GM12878 (cell line): ENCODE results near the gene MALRD1. TPM values are rescaled to one million over a fixed set of nuclear protein-coding genes. Genes with fewer than 3 reads are reported as not detected.

Experiments used
- ATAC-seq: fragments of 200-7000 bp; cut with Tn5 transposase; 3 replicates; pipeline ENCODE4 v1.9.1; 2020; ENCODE audit warnings: mild to moderate bottlenecking, moderate library complexity
- BruUV-seq: library from RNA; stranded (reverse); fragments of 400-500 nt; replicated peaks from 2 replicates; lab custom pipeline; 2021; lab: Mats Ljungman, UMichigan
- CTCF ChIA-PET: fragments of 300-600 bp; sonication (Branson Sonifier 250); formaldehyde crosslinking; extraction: SDS; loops from one replicate; lab custom pipeline; 2021; ENCODE audit warnings: inconsistent platforms; lab: Yijun Ruan, JAX
- POLR2A ChIA-PET: fragments of 350-600 bp; formaldehyde crosslinking; extraction: SDS; loops from one replicate; lab custom pipeline; 2021; ENCODE audit warnings: inconsistent platforms; lab: Charles Lee
- RAD21 ChIA-PET: fragments of 300-600 bp; sonication (Branson Sonifier 250); formaldehyde crosslinking; loops from one replicate; lab custom pipeline; 2023; ENCODE audit warnings: antibody characterized with exemption; ENCODE audit not compliant: unreplicated experiment; lab: Charles Lee
- SMC1A ChIA-PET: fragments of 300-600 bp; sonication (Branson Sonifier 250); formaldehyde crosslinking; loops from one replicate; lab custom pipeline; 2023; ENCODE audit not compliant: unreplicated experiment, uncharacterized antibody; lab: Charles Lee
- DNase-seq: peaks from one replicate; pipeline ENCODE4 v3.0.0-alpha.2; 2011; ENCODE audit warnings: low read depth, low spot score
- FAIRE-seq: peaks from 3 replicates; lab custom pipeline; 2011; peaks lifted over from hg19 to GRCh38; lab: Jason Lieb, UNC
- H2AFZ ChIP-seq: 2 replicates; pipeline ENCODE4 v1.6.0; 2011; ENCODE audit warnings: low read depth, low read length, control low read depth; ENCODE audit not compliant: control insufficient read depth
- H3K27ac ChIP-seq: 2 replicates; pipeline ENCODE4 v1.5.1; 2011; ENCODE audit warnings: control low read depth; ENCODE audit not compliant: control insufficient read depth, insufficient read depth
- H3K27me3 ChIP-seq, 2 experiments: replicated peaks in 1 of 2; 2 replicates each; pipeline versions ENCODE4 v1.6.0 to v1.6.1; 2011; ENCODE audit warnings: low read length in 1 of 2; ENCODE audit not compliant: control insufficient read depth in 2 of 2, insufficient read depth in 2 of 2
- H3K36me3 ChIP-seq, 2 experiments: 2 replicates each; pipeline ENCODE4 v1.5.1; 2011; ENCODE audit warnings: low read length in 1 of 2; ENCODE audit not compliant: control insufficient read depth in 2 of 2, insufficient read depth in 2 of 2
- H3K4me1 ChIP-seq: 2 replicates; pipeline ENCODE4 v1.6.1; 2011; ENCODE audit warnings: mild to moderate bottlenecking, low read length, moderate library complexity, mixed read lengths; ENCODE audit not compliant: control insufficient read depth, insufficient read depth
- H3K4me2 ChIP-seq: 2 replicates; pipeline ENCODE4 v1.6.0; 2011; ENCODE audit warnings: control low read depth; ENCODE audit not compliant: control insufficient read depth, insufficient read depth
- H3K4me3 ChIP-seq: fragments of 200-600 bp; sonication (generic); 2 replicates; pipeline ENCODE4 v1.5.1; 2016
- H3K79me2 ChIP-seq: 2 replicates; pipeline ENCODE4 v1.6.0; 2011; ENCODE audit warnings: low read length; ENCODE audit not compliant: control insufficient read depth, insufficient read depth
- H3K9ac ChIP-seq: 2 replicates; pipeline ENCODE4 v1.8.0; 2011; ENCODE audit warnings: low read length, control low read depth, mixed read lengths; ENCODE audit not compliant: control insufficient read depth, insufficient read depth
- H3K9me3 ChIP-seq: replicated peaks from 3 replicates; pipeline ENCODE4 v1.5.1; 2011; ENCODE audit warnings: mild to moderate bottlenecking, low read length; ENCODE audit not compliant: control insufficient read depth, insufficient read depth
- H4K20me1 ChIP-seq: 2 replicates; pipeline ENCODE4 v1.6.0; 2011; ENCODE audit not compliant: control insufficient read depth, insufficient read depth
- BACH1 ChIP-seq: fragments of 450-650 bp; IDR thresholded peaks from 2 replicates; pipeline ENCODE4 v1.6.1; 2017; ENCODE audit warnings: mild to moderate bottlenecking, borderline replicate concordance
- BCL11A ChIP-seq: IDR thresholded peaks from 2 replicates; pipeline ENCODE4 v1.6.1; 2011; ENCODE audit warnings: low read depth, low read length
- CBX3 ChIP-seq: fragments of 200-600 bp; sonication (generic); IDR thresholded peaks from 2 replicates; pipeline ENCODE4 v1.6.1; 2016; ENCODE audit warnings: low read depth, borderline replicate concordance
- EP300 ChIP-seq, 2 experiments: fragments of 150-350 bp in 1 of 2; IDR thresholded peaks; 2 replicates each; pipeline ENCODE4 v1.6.1; 2011 to 2012; ENCODE audit warnings: low read depth in 2 of 2, low read length in 2 of 2, borderline replicate concordance in 1 of 2, improper control_type of control experiment in 1 of 2, inconsistent platforms in 1 of 2; ENCODE audit not compliant: control insufficient read depth in 1 of 2
- POU2F2 ChIP-seq: IDR thresholded peaks from 3 replicates; pipeline ENCODE4 v1.6.1; 2011; ENCODE audit warnings: low read depth, mild to moderate bottlenecking, low read length, borderline replicate concordance
- SMAD1 ChIP-seq: fragments of 450-650 bp; IDR thresholded peaks from 2 replicates; pipeline ENCODE4 v1.6.1; 2018; ENCODE audit warnings: mild to moderate bottlenecking, low read depth; ENCODE audit not compliant: partially characterized antibody
- STAT1 ChIP-seq: fragments of 450-650 bp; conservative IDR thresholded peaks from 2 replicates; pipeline ENCODE4 v1.6.1; 2014; ENCODE audit warnings: antibody characterized with exemption, mild to moderate bottlenecking
- SUPT20H ChIP-seq: IDR thresholded peaks from 2 replicates; pipeline ENCODE4 v1.6.1; 2011; ENCODE audit warnings: low read depth, mild to moderate bottlenecking, low read length, moderate library complexity, borderline replicate concordance; ENCODE audit not compliant: control insufficient read depth
- TCF12 ChIP-seq: IDR thresholded peaks from 2 replicates; pipeline ENCODE4 v1.6.1; 2011; ENCODE audit warnings: low read depth, mild to moderate bottlenecking, low read length
- WRNIP1 ChIP-seq: IDR thresholded peaks from 2 replicates; pipeline ENCODE4 v1.6.1; 2011; ENCODE audit warnings: low read depth, low read length, improper control_type of control experiment, borderline replicate concordance
- ZNF384 ChIP-seq: IDR thresholded peaks from 2 replicates; pipeline ENCODE4 v1.6.1; 2012; ENCODE audit warnings: low read depth, mild to moderate bottlenecking, low read length, improper control_type of control experiment, borderline replicate concordance
- WGBS: methylation state at CpG from one replicate; pipeline ENCODE4 v1.1.6; 2016; ENCODE audit warnings: low lambda C conversion rate; ENCODE audit not compliant: insufficient replicate concordance, insufficient coverage; ENCODE audit errors: missing lambda C conversion rate; 5-methylcytosine and 5-hydroxymethylcytosine counted together
- in situ Hi-C: fragments of 300-500 bp; cut with MboI; formaldehyde crosslinking; loops from 9 replicates; pipeline ENCODE4 v1.14.3; 2018; ENCODE audit warnings: mixed read lengths
- intact Hi-C: fragments of 100-400 bp; cut with micrococcal nuclease; formaldehyde crosslinking; loops from one replicate; pipeline ENCODE4 v1.14.2; 2022; ENCODE audit not compliant: unreplicated experiment
- polyA plus RNA-seq, 11 experiments: library from polyadenylated mRNA; depleted of rRNA in 4 of 11; unstranded in 6 of 11; stranded (reverse) in 5 of 11; fragments of >200 nt; fragmentation: Nextera tagmentation in 4 of 11; fragmentation: Illumina TruSeq in 1 of 11; extraction: Ambion mirVana in 4 of 11; extraction: Trizol in 1 of 11; gene quantifications; 1 replicate in 1 of 11; 2 replicates in 10 of 11; pipeline versions ENCODE4 v1.2.1 to v1.2.3, GENCODE V29; 2011 to 2016; ENCODE audit warnings: inconsistent platforms in 2 of 11, missing spikeins in 2 of 11, low read depth in 1 of 11
- total RNA-seq, 4 experiments: library from RNA; depleted of rRNA in 3 of 4; stranded (reverse); fragments of >200 nt in 3 of 4; fragmentation: Illumina TruSeq in 1 of 4; extraction: Trizol in 1 of 4; gene quantifications; 2 replicates each; pipeline versions ENCODE4 v1.2.1 to v1.2.3, GENCODE V29; 2013 to 2021
- TF ChIP-seq, protein P1 (sequence below): IDR thresholded peaks from 2 replicates; pipeline ENCODE4 v1.6.1; 2012; ENCODE audit warnings: mild to moderate bottlenecking, low read depth, low read length
- TF ChIP-seq, protein P2 (sequence below): fragments of 450-650 bp; IDR thresholded peaks from 2 replicates; pipeline ENCODE4 v1.6.1; 2016; ENCODE audit warnings: mild to moderate bottlenecking, moderate library complexity, borderline replicate concordance

Gene MALRD1
- total and polyA plus RNA-seq, 10 of the 15 experiments (the other 5 are each of a cell fraction or from before 2014, with no cell fraction given), result 0.12 to 6.6 (median 0.26) TPM; not detected in 2

DNA sequence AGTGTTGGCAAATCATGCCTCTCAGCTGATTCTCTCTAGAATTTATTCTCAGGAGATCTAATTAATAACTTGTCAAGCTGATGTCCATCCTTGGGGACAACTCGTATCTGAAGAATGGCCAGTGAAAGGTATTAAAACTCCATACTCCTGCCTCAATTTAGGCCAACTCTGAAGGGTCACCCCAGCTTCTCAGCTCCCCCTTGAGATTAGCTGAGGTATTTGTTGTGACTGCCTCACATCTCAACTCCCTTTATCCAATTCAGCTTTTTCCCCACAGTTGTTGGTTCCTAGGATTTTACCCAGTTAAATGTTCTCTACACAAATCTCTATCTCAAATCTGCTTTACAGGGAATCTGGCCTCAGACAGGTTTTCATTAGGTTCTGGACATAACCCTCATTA, 182.4 kb downstream of the MALRD1 start (continued):
- TF ChIP-seq STAT1, result no peak
- no peak for TF ChIP-seq ZNF384
- no peak for TF ChIP-seq POU2F2

DNA sequence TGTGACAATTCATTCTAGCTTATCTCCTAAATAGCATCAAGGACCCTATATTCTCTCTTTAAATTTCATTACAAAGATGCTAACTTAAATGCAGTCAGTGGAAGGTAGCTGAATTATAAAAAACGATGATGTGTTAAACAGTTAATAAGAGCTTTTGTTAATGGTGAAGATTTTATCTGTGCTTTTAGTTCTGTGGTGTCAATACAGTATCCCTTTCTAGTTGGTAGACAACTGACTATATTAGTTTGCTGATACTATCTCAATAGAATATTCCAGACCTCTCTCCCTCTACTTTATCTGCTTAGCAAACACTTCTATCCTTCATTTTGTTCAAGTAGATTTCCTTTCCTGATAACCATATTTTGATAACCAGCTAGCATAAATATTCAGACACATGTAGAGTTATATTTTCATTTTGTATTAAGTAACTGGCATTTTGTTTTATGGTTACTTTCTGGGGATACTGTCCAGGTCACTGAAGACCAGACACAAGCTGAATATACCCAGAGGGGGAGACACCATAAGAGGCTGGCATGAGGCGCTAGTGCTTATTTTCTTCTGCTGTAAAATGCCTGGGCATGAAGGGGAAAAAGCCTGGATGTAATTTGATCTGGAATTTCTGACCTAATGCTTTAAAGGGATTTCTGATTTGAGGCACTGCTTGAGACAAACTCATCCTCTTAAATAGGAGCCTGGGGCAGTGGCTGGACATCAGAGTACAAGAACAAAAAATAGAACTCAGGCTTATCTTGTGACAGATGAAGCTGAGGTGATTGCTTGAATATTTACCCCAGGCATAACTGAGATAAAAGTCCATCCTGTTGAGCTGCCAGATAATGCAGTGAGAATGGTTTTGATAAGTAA, 197.5 kb downstream of the MALRD1 start:
- no peak overlapping the region for H3K4me3 ChIP-seq
- H3K9ac ChIP-seq, result no peak overlapping the region
- 0% methylated on average over 2 of the region's 2 CpGs for WGBS
- in situ Hi-C loops (no loop called here), intact Hi-C loops (no loop called here)
- CTCF ChIA-PET, result interaction anchor here (0.6 to 1.1 kb wide), 2 partner anchors 25 to 1608 kb away, joined by 3 read pairs; no protein-coding TSS in a partner anchor
- no peak overlapping the region for H3K4me2 ChIP-seq
- no peak overlapping the region for H3K27ac ChIP-seq
- SMC1A ChIA-PET, result interaction anchor here (0.7 to 2.0 kb wide), 9 partner anchors 13 to 111 kb away, joined by 3 to 7 read pairs (median 4); no protein-coding TSS in a partner anchor
- H3K9me3 ChIP-seq, result no peaks in the 10 kb centered on the region
- no peaks in the 10 kb centered on the region for H3K27me3 ChIP-seq
- FAIRE-seq (no peak), DNase-seq (no peak), ATAC-seq (no peak)
- no peaks in the 10 kb centered on the region for H3K79me2 ChIP-seq
- no TSS peak for BruUV-seq
- RAD21 ChIA-PET, result interaction anchor here (0.7 to 0.8 kb wide), 5 partner anchors 36 to 96 kb away, joined by 3 to 4 read pairs (median 3); no protein-coding TSS in a partner anchor
- POLR2A ChIA-PET, result no interaction called here
- H2AFZ ChIP-seq, result no peak overlapping the region
- no peaks in the 10 kb centered on the region for H3K4me1 ChIP-seq
- no peaks in the 10 kb centered on the region for H3K36me3 ChIP-seq
- H4K20me1 ChIP-seq, result no peaks in the 10 kb centered on the region
- TF ChIP-seq TCF12, result no peak
- no peak for TF ChIP-seq SUPT20H
- no peak for TF ChIP-seq WRNIP1
- no peak for TF ChIP-seq SMAD1
- no peak for TF ChIP-seq CBX3
- TF ChIP-seq, protein P1, sequence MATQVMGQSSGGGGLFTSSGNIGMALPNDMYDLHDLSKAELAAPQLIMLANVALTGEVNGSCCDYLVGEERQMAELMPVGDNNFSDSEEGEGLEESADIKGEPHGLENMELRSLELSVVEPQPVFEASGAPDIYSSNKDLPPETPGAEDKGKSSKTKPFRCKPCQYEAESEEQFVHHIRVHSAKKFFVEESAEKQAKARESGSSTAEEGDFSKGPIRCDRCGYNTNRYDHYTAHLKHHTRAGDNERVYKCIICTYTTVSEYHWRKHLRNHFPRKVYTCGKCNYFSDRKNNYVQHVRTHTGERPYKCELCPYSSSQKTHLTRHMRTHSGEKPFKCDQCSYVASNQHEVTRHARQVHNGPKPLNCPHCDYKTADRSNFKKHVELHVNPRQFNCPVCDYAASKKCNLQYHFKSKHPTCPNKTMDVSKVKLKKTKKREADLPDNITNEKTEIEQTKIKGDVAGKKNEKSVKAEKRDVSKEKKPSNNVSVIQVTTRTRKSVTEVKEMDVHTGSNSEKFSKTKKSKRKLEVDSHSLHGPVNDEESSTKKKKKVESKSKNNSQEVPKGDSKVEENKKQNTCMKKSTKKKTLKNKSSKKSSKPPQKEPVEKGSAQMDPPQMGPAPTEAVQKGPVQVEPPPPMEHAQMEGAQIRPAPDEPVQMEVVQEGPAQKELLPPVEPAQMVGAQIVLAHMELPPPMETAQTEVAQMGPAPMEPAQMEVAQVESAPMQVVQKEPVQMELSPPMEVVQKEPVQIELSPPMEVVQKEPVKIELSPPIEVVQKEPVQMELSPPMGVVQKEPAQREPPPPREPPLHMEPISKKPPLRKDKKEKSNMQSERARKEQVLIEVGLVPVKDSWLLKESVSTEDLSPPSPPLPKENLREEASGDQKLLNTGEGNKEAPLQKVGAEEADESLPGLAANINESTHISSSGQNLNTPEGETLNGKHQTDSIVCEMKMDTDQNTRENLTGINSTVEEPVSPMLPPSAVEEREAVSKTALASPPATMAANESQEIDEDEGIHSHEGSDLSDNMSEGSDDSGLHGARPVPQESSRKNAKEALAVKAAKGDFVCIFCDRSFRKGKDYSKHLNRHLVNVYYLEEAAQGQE, result no peak
- TF ChIP-seq, protein P2, sequence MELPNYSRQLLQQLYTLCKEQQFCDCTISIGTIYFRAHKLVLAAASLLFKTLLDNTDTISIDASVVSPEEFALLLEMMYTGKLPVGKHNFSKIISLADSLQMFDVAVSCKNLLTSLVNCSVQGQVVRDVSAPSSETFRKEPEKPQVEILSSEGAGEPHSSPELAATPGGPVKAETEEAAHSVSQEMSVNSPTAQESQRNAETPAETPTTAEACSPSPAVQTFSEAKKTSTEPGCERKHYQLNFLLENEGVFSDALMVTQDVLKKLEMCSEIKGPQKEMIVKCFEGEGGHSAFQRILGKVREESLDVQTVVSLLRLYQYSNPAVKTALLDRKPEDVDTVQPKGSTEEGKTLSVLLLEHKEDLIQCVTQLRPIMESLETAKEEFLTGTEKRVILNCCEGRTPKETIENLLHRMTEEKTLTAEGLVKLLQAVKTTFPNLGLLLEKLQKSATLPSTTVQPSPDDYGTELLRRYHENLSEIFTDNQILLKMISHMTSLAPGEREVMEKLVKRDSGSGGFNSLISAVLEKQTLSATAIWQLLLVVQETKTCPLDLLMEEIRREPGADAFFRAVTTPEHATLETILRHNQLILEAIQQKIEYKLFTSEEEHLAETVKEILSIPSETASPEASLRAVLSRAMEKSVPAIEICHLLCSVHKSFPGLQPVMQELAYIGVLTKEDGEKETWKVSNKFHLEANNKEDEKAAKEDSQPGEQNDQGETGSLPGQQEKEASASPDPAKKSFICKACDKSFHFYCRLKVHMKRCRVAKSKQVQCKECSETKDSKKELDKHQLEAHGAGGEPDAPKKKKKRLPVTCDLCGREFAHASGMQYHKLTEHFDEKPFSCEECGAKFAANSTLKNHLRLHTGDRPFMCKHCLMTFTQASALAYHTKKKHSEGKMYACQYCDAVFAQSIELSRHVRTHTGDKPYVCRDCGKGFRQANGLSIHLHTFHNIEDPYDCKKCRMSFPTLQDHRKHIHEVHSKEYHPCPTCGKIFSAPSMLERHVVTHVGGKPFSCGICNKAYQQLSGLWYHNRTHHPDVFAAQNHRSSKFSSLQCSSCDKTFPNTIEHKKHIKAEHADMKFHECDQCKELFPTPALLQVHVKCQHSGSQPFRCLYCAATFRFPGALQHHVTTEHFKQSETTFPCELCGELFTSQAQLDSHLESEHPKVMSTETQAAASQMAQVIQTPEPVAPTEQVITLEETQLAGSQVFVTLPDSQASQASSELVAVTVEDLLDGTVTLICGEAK, result no peak
- no peak for TF ChIP-seq BCL11A
- no peak for TF ChIP-seq BACH1
- no peak for TF ChIP-seq EP300 (IDR thresholded peaks at IDR 0.05; ENCODE audit: borderline replicate concordance in 1 of 2, control insufficient read depth in 1 of 2, low read depth in 2 of 2, low read length in 2 of 2)
- no peak for TF ChIP-seq STAT1
